SJSA1 (cell line): ENCODE measurements around the gene MZB1. TPM values are rescaled to one million over a fixed set of nuclear protein-coding genes. Genes with fewer than 3 reads are reported as not detected.
"Not testable (repeated sequence)": the region's sequence is repeated elsewhere in the genome, so short reads cannot be mapped to it uniquely, and the experiment has no call there.

Source experiments
- DNase-seq, 2 experiments: peaks; one replicate each; pipeline ENCODE4 v3.0.0-alpha.2; 2015 to 2020; ENCODE audit warnings: low spot score in 2 of 2, low read depth in 1 of 2
- H3K27ac ChIP-seq: fragments of 250-450 bp; sonication (Bioruptor Pico); 2 replicates; pipeline ENCODE4 v1.5.1; 2020; ENCODE audit warnings: mild to moderate bottlenecking, moderate library complexity
- H3K27me3 ChIP-seq: fragments of 250-450 bp; sonication (Bioruptor Pico); replicated peaks from 2 replicates; pipeline ENCODE4 v1.5.1; 2020; ENCODE audit warnings: mild to moderate bottlenecking, moderate library complexity
- H3K36me3 ChIP-seq: fragments of 250-450 bp; sonication (Bioruptor Pico); 2 replicates; pipeline ENCODE4 v1.5.1; 2020; ENCODE audit warnings: mild to moderate bottlenecking
- H3K4me1 ChIP-seq: fragments of 250-450 bp; sonication (Bioruptor Pico); replicated peaks from 2 replicates; pipeline ENCODE4 v1.6.1; 2021; ENCODE audit warnings: mild to moderate bottlenecking
- H3K4me3 ChIP-seq: fragments of 250-450 bp; sonication (Bioruptor Pico); 2 replicates; pipeline ENCODE4 v1.5.1; 2020; ENCODE audit warnings: mild to moderate bottlenecking
- H3K9me3 ChIP-seq: fragments of 250-450 bp; sonication (Bioruptor Pico); replicated peaks from 2 replicates; pipeline ENCODE4 v1.5.1; 2020; ENCODE audit warnings: mild to moderate bottlenecking
- total RNA-seq: library from RNA; depleted of rRNA; stranded (reverse); fragments of >200 nt; shearing (Covaris generic); gene quantifications from 2 replicates; pipeline ENCODE4 v1.2.3, GENCODE V29; 2014

The MZB1 gene
- total RNA-seq, 1 experiment from 2014 or later, result not detected

DNA sequence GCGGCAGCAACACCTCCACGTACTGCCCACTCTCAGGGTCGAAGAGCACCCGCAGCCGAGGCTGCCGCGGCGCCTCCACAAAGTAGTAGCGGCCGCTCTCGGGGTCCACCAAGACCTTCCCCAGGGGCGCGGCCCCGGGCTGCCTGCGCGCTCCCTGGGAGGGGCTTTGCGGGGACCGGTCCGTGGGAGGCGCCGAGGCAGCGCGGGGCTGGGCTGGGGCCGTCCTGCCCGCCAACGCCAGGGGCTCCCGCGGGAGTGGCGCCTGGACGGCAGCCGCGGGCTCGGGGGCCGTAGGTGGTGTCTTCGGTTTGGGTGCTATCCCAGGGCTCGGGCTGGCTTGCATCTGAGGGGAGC, 2.6 kb upstream of the MZB1 start:
- H3K4me3 ChIP-seq, result peak overlapping the region; percentile 44
- peaks cover 32% of the 10 kb centered on the region for H3K4me1 ChIP-seq
- no peaks in the 10 kb centered on the region for H3K36me3 ChIP-seq
- peaks cover 14% of the 10 kb centered on the region for H3K27me3 ChIP-seq
- H3K27ac ChIP-seq, result no peak overlapping the region
- no peak for DNase-seq
- H3K9me3 ChIP-seq, result peaks cover 15% of the 10 kb centered on the region

DNA sequence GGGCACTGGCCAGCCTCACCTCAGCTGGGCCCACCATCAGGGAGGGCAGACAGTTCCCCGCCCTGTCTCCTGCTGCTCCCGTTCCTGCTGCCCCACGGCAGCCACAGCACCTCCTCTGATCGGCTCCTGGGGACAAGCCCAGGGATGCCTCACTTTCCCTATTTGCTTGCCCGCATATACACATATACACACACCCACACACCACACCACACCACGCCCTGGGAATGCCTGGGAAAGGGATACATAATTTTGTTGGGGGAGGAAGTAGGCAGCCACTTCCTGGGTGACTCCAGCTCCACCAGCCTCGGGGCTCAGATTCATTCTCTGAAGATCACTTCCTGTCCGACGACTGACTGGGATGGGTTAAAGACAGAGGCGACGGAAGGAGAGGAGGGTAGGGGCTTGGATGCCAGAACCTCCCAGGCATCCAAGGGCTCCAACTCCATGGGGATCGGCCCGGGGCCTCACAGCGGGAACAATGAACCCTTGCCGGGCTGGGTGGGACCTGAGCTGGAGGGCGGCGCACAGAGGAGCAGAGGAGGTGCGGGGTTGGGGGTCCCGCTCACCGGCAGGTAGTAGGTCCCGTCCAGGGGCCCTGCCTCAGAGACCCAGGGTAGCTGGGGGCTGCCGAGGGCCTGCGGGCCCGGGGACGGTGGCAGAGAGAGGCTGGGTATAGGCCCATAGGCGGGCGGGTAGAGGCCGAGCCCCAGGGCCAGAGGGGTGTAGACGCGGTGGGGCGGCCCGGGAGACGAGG, 2.0 kb upstream of the MZB1 start:
- H3K4me1 ChIP-seq, result peaks cover 32% of the 10 kb centered on the region
- peaks cover 15% of the 10 kb centered on the region for H3K9me3 ChIP-seq
- H3K36me3 ChIP-seq, result no peaks in the 10 kb centered on the region
- H3K4me3 ChIP-seq, result no peak overlapping the region
- H3K27me3 ChIP-seq, result peaks cover 14% of the 10 kb centered on the region
- no peak overlapping the region for H3K27ac ChIP-seq
- DNase-seq, result no peak

DNA sequence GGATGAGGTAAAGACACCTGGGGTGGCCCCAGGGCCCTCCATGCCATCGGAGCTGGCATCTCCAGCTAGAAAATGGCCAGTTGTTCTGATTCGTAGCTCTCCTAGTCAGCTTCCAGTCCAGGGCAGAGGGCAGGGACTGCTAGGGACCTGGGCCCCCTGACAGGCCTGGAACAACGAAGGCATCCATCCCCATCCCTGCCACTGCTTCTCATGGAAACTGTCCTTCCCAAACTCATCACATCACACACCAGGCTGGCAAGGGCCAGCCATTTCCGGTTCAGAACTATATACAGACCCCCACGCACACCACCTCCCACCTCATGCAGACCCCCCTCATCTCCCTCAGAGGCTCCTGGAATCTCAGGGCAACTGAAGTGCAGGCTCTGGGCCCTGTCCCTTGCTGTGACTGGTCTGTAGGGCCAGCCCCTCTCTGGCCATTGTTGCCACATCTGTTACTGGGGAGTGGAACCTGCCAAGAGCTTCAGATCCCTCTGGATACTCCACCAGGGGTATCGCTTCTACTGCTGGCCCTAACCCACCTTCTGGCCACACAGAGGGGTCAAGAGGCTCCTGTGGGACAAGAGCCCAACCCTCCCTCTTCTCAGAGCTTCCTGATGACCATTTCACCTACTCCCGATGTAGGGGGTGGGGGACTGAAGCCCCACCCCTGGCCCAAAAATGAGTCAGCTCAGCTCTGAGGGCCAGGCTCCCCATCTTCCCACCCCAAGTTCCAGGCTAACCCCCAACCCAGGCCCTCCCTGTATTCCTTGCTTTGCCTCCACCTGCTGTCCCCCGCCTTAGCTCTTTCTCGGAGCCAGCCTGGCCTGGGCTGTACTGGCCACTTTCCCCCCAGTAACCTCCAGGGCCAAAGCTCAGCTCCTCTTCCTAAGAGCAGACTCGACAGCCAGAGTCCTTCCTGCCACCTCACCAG, 1.2 kb upstream of the MZB1 start:
- no peak for DNase-seq
- no peaks in the 10 kb centered on the region for H3K36me3 ChIP-seq
- H3K9me3 ChIP-seq, result peaks cover 15% of the 10 kb centered on the region
- H3K27ac ChIP-seq, result no peak overlapping the region
- H3K4me1 ChIP-seq, result peaks cover 32% of the 10 kb centered on the region
- H3K27me3 ChIP-seq, result peaks cover 14% of the 10 kb centered on the region
- H3K4me3 ChIP-seq, result no peak overlapping the region

DNA sequence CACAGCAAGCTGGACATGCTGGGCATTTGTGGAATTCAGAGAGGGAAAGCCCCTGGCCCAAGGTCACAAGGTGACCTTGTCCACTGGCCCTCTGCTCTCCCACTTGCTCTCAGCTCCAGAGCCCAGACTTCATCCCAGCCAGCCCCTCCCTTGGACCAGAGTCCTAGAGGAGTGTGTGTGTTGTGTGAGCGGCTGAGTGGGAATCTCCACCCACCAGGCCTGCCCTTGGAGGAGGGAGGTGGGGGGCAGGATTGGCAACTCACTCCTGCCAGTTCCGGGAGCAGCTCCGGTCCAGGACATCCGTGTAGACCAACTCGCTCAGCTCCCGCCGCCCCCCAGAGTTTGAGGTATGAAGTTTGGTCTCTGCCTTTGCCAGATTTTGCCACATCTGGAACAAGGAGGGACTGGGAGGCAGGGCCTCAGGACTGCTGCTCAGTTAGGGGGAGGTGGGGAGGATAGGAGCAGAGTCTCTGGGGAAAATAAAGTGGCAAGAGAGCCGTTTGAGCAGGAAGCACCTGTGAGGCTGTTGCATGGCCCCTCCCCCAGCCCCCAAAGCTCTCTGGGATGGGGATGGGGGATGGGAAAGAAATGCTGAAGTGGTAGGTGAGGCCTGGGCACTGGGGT, 1.4 kb downstream of the MZB1 start:
- Histone ChIP-seq H3K27ac (no peak overlapping the region), H3K9me3 (peaks cover 8% of the 10 kb centered on the region; the same call in 1 of the 2 replicates), H3K4me1 (peaks cover 30% of the 10 kb centered on the region), H3K4me3 (no peak overlapping the region), H3K27me3 (peaks cover under 1% of the 10 kb centered on the region; the same call in 1 of the 2 replicates), H3K36me3 (no peaks in the 10 kb centered on the region)
- DNase-seq, result no peak

DNA sequence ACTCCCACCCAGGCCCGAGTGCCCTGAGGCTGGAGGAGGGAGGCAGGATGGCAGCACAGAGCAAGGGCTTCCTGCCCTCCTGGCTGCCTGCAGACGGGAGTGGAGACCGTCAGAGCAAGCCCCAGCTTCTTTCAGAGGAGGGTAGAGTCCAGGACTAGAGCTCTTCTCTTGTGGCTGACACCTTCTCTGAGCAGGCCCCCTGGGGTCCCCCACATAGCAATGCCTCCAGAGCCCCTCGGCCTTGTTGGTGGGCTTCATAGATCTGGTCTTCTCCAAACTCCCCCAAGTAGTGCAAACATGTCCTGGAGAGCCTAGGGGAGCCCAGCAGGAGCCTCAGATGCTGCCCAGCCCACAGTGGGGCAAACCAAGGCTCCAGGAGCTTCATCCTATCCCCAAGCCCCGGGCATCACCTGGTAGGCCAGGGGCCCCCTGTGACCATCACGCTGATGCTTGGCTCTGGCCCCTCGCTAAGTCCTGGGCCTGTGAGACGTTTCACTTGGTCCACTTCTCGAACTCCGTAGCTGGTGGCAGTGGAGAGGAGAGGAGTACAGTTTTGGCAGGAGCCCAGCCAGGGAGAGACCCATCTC, 2.0 kb downstream of the MZB1 start:
- Histone ChIP-seq H3K4me3 (no peak overlapping the region), H3K27me3 (no peaks in the 10 kb centered on the region), H3K36me3 (no peaks in the 10 kb centered on the region), H3K27ac (no peak overlapping the region), H3K9me3 (peaks cover 8% of the 10 kb centered on the region; the same call in 1 of the 2 replicates), H3K4me1 (peaks cover 24% of the 10 kb centered on the region)
- DNase-seq, result no peak

DNA sequence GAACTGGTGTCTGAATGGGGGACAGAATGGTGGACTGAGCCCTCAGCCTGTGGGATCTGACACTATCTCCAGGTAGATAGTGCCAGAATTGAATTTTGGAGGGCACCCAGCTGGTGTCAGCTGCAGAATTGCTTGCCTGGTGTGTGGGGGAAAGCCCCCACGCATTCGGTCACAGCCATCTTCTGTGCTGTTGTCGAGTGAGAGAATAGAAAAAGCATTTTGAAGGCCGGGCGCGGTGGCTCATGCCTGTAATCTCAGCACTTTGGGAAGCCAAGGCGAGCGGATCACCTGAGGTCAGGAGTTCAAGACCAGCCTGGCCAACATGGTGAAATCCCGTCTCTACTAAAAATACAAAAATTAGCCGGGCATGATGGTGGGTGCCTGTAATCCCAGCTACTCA, 2.8 kb downstream of the MZB1 start:
- H3K4me1 ChIP-seq, result peaks cover 17% of the 10 kb centered on the region
- not testable (repeated sequence) for H3K36me3 ChIP-seq, DNase-seq, H3K9me3 ChIP-seq, H3K27me3 ChIP-seq, H3K27ac ChIP-seq, H3K4me3 ChIP-seq

DNA sequence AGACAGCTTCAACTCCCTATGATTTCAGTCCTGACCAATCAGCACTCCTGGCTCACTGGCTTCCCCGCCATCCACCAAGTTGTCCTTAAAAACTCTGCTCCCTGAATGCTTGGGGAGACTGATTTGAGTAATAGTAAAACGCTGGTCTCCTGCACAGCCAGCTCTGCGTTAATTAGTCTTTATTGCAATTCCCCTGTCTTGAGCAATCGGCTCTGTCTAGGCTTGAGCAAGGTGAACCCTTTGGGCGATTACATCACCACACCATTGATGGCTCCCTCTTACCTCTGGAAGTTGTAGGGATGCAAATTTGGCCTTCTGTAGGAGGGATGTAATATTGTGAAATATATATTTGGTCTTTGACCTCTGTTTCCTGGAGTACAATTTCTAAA, 3.7 kb downstream of the MZB1 start:
- H3K27ac ChIP-seq, result no peak overlapping the region
- no peak for DNase-seq
- no peaks in the 10 kb centered on the region for H3K36me3 ChIP-seq
- H3K27me3 ChIP-seq, result no peaks in the 10 kb centered on the region
- no peak overlapping the region for H3K4me3 ChIP-seq
- no peaks in the 10 kb centered on the region; the same call in 1 of the 2 replicates for H3K9me3 ChIP-seq
- peaks cover 10% of the 10 kb centered on the region for H3K4me1 ChIP-seq

DNA sequence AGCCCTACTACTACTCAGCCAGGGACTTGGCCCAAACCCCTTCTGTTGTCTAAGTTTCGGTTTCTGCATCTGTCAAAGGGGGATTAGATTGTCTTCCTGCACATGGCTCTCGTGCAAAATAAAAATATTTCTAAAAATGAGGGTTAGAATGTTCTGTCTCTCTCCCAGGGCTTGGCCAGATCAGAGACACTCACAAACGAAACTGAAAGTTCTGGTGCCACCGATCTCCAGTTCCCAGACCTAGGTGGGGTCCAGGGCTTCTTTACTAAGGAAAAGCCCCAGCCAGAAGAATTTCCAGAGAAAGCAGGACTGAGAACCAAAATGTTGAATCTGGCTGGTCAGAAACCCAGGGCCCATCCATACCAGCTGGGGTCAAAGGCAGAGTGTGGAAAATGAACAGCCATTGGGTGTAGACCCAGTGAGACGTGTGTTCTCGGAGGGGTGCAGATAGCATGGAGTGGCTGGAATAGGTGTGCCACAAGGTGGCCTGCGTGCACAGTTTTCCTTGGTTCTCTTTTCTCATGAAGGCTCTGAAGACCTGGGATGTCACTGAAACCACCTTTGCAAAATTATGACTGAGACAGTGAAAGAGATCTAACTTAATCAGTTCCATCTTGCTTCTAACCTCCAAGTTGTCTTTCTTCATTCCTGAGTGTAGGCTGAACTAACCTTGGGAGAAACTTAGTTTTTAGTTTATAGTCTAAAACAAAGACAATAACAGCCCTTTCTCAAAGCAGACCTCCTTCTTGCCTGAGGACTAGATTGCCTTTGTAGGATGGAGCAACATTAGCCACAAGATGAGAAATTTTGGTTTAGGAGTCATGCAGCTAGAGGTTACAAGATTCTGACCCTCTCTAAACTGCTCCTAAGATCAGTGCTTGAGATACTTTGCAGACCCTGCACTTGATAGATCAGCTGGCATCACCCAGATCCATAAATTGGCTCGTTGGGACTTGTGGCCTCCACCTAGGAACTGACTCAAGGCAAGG, 4.4 kb downstream of the MZB1 start:
- no peaks in the 10 kb centered on the region for H3K36me3 ChIP-seq
- peak in 1 of 2 experiments; percentile 40 for DNase-seq
- H3K4me3 ChIP-seq, result peak overlapping the region; percentile 18
- H3K27me3 ChIP-seq, result no peaks in the 10 kb centered on the region
- H3K4me1 ChIP-seq, result peaks cover 10% of the 10 kb centered on the region
- H3K9me3 ChIP-seq, result no peaks in the 10 kb centered on the region; the same call in 1 of the 2 replicates
- H3K27ac ChIP-seq, result no peak overlapping the region

DNA sequence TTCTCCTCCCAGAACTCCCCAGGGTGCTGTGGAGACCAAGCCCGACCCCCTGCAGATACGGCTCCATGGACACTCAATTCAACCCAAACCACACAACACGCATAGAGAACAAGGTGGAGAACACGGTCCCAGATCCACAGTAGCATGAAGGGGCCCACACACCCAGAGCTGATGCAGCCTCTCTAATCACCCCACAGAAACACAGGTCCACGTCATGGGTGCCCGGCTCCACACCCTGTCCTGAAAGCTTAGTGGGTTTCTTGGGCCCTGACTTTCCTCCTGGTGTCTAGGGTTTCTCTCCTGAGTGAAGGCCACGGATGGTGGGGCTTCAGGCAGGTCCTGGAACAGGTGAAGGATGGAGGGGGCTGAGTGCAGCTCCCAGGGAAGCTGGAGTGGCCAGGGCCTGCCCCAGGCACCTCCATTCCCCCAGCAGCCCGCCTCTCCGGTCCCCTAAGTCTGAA, 5.1 kb downstream of the MZB1 start:
- Histone ChIP-seq H3K27ac (no peak overlapping the region), H3K36me3 (no peaks in the 10 kb centered on the region), H3K4me3 (no peak overlapping the region; the same call in 1 of the 2 replicates), H3K4me1 (peaks cover 10% of the 10 kb centered on the region), H3K9me3 (no peaks in the 10 kb centered on the region; the same call in 1 of the 2 replicates), H3K27me3 (no peaks in the 10 kb centered on the region)
- DNase-seq, result no peak

DNA sequence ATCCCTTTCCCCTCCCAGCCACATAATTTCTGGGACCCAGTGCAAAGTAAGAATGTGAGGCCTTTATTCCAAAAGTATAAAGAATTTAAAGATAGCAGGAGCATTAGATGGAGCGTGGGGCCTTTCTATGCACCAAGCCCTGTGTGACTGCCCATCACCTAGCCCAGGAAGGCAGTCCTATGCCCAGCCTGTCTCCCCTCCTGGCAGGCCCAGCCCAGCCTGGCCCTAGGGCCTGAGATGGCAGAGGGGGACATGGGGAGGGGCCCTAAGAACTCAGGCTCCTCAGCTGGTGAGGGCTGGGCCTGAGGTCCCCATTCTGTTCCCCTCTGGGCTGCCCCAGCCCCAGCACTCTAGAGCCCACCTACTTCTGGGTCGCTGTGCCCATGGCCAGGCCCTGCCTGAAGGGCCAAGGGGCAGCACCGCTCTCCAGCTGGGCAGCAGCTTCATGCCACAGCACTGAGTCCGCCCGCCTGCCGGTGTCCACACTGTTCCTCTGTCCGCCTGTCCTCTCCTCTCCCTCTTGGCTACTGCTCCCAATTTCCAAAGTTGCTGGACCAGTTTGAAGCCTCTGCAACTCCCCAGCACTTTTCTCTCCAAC, 5.6 kb downstream of the MZB1 start:
- Histone ChIP-seq H3K4me3 (no peak overlapping the region), H3K4me1 (peaks cover 10% of the 10 kb centered on the region), H3K9me3 (no peaks in the 10 kb centered on the region; the same call in 1 of the 2 replicates), H3K36me3 (no peaks in the 10 kb centered on the region), H3K27me3 (no peaks in the 10 kb centered on the region), H3K27ac (no peak overlapping the region)
- DNase-seq, result no peak

DNA sequence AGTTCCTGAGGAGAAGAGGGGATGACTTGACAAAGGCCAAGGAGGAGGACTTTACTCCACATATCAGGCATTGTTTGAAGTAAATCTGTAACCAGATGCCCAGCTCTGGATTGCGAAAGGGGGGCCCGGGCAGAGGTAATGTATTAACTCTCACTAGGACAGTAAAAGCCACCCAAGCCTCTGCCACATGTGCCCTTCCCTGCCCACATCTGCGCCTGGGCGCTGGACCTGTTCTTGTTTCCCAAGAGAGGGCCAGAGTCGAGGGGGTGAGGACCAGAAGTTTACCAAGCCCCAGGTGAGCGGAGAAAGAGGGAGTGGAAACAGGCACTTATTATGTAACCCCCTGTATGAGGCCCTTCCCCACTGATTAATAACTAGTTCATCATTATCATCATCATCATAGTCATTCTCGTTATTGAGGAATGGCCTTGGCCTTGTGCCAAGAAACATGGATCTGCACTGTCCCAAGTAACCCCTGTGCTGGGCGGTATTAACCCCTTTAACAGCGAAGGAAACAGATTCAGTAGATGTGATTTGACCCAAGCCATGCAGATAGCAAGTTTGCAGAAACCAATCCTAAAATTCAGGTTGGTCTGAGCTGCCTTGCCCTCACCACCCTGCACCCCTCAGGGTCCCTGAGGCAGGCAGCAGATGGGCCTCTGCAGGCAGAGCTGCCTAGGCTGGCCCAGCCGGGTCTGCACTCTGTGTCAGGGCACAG, 6.3 kb downstream of the MZB1 start, which contains the start of gene SLC23A1:
Gene SLC23A1 (minus strand): TSS at position 23 of the 718 bp plus-strand sequence. CDS start 44 bp downstream, outside the sequence.
- DNase-seq, result no peak
- no peak within 1 kb of the TSS for H3K27ac ChIP-seq
- H3K27me3 ChIP-seq, result no peaks in the 10 kb centered on the region
- H3K4me1 ChIP-seq, result peaks cover 10% of the 10 kb centered on the region
- H3K36me3 ChIP-seq, result no peaks in the 10 kb centered on the region
- no peak within 1 kb of the TSS for H3K4me3 ChIP-seq
- H3K9me3 ChIP-seq, result no peaks in the 10 kb centered on the region; the same call in 1 of the 2 replicates
